ENCODE measurements around the gene ZNF527. TPM values are rescaled to one million over a fixed set of nuclear protein-coding genes. Genes with fewer than 3 reads are reported as not detected.

The ZNF527 gene
- total and polyA plus RNA-seq, 11 donors: 3.9 to 9.3 (median 5.4) TPM

- 28 to 50% (median 37%) methylated on average over 1 of the region's 1 CpG for WGBS, 4 donors
- ATAC-seq (no peak), DNase-seq (no peak)
- intact Hi-C loops (cut with DNase I): loop anchor here in 2 of 10 donors (5.0 to 10.0 kb wide), 3 partner anchors 119 to 134 kb away; partner anchors contain the start of genes ZNF569 (in 2 of the 2), ZNF570 (in 2 of the 2), ZNF383 (in 1 of the 2) and ZNF585B (in 1 of the 2)
- H3K9me3 ChIP-seq: no peaks in the 10 kb centered on the region
- peak overlapping the region in 8 of 12 donors; percentile 5 to 93 (median 87) for H3K27ac ChIP-seq
- peak overlapping the region in 5 of 12 donors; percentile 64 to 99 (median 87) for H3K4me3 ChIP-seq
- H3K4me1 ChIP-seq: peaks cover 0 to 44% (median 23%) of the 10 kb centered on the region in 12 donors
- H3K27me3 ChIP-seq: no peaks in the 10 kb centered on the region
- TF ChIP-seq CTCF (IDR thresholded peaks at IDR 0.05) (no peak), POLR2A (IDR thresholded peaks at IDR 0.05) (no peak)
- peaks cover 0 to 28% (median 18%) of the 10 kb centered on the region in 9 donors for H3K36me3 ChIP-seq
These were observed 37.4 kb upstream of the ZNF527 start for GRCh38 chr19:37333457-37333856.

- Histone ChIP-seq H3K36me3 (peaks cover 0 to 18% (median 8%) of the 10 kb centered on the region in 9 donors), H3K27me3 (no peaks in the 10 kb centered on the region), H3K27ac (peak overlapping the region; percentile 19 to 95 (median 87)), H3K4me3 (peak overlapping the region; percentile 62 to 99 (median 84)), H3K9me3 (no peaks in the 10 kb centered on the region), H3K4me1 (peaks cover 3 to 51% (median 27%) of the 10 kb centered on the region in 12 donors)
- 1 to 6% (median 3%) methylated on average over 30 to 50 of the region's 50 CpGs for WGBS, 4 donors
- intact Hi-C loops (cut with DNase I): loop anchor here in 4 of 10 donors (1.0 to 10.0 kb wide), 6 partner anchors 17 to 133 kb away; partner anchors contain the start of genes ZNF527 (in 3 of the 4), ZNF569 (in 2 of the 4), ZNF570 (in 2 of the 4) and ZNF383 (in 1 of the 4)
- DNase-seq (peak; percentile 93 to 96 (median 95)), ATAC-seq (peak; percentile 98 to 99 (median 99))
- TF ChIP-seq CTCF (IDR thresholded peaks at IDR 0.05) (no peak), POLR2A (IDR thresholded peaks at IDR 0.05) (peak in 1 of 2 donors; percentile 82)
These were observed 36.5 kb upstream of the ZNF527 start for GRCh38 chr19:37334179-37335071.

GRCh38 chr19:37342753-37343152, 28.1 kb upstream of the ZNF527 start:
- TF ChIP-seq CTCF (IDR thresholded peaks at IDR 0.05): no peak
- peak in 1 of 2 donors; percentile 11 for TF ChIP-seq POLR2A (IDR thresholded peaks at IDR 0.05)
- ATAC-seq: peak in 3 of 4 donors; percentile 35 to 47 (median 39)
- 83 to 96% (median 92%) methylated on average over 5 of the region's 5 CpGs for WGBS, 4 donors
- Histone ChIP-seq H3K27me3 (no peaks in the 10 kb centered on the region), H3K4me1 (peaks cover 3 to 44% (median 13%) of the 10 kb centered on the region in 12 donors), H3K27ac (peak overlapping the region in 1 of 12 donors; percentile 7), H3K4me3 (no peak overlapping the region), H3K9me3 (peaks cover 0 to 6% (median 0%) of the 10 kb centered on the region in 12 donors), H3K36me3 (peaks cover 0 to 47% (median 28%) of the 10 kb centered on the region in 9 donors)
- intact Hi-C loops (cut with DNase I): no loop called here
- no peak for DNase-seq

- no peak overlapping the region for H3K4me3 ChIP-seq
- intact Hi-C loops (cut with DNase I): no loop called here
- WGBS, 4 donors: 40 to 63% (median 48%) methylated on average over 6 of the region's 6 CpGs
- DNase-seq: no peak
- peak overlapping the region in 8 of 12 donors; percentile 31 to 69 (median 52) for H3K27ac ChIP-seq
- no peaks in the 10 kb centered on the region for H3K27me3 ChIP-seq
- peaks cover 0 to 6% (median 0%) of the 10 kb centered on the region in 12 donors for H3K9me3 ChIP-seq
- peaks cover 0 to 77% (median 54%) of the 10 kb centered on the region in 9 donors for H3K36me3 ChIP-seq
- H3K4me1 ChIP-seq: peaks cover 0 to 22% (median 3%) of the 10 kb centered on the region in 12 donors
- peak; percentile 53 to 83 (median 74) for ATAC-seq
- TF ChIP-seq CTCF (IDR thresholded peaks at IDR 0.05) (no peak), POLR2A (IDR thresholded peaks at IDR 0.05) (no peak)
These were observed 24.8 kb upstream of the ZNF527 start for GRCh38 chr19:37346091-37346490.
